AG04449 (cell line): Measurements from ENCODE around the gene GLRA2.

ENCODE experiments used
- CTCF ChIA-PET: fragments of 350-600 bp; formaldehyde crosslinking; extraction: SDS; loops from one replicate; lab custom pipeline; 2021; ENCODE audit warnings: antibody characterized with exemption; lab: Yijun Ruan, JAX
- POLR2A ChIA-PET: fragments of 400-600, 350-600 bp; formaldehyde crosslinking; extraction: SDS; loops from one replicate; lab custom pipeline; 2020; ENCODE audit warnings: antibody characterized with exemption, inconsistent platforms; lab: Yijun Ruan, JAX
- DNase-seq: peaks from one replicate; pipeline ENCODE4 v3.0.0-alpha.2; 2010; ENCODE audit warnings: low read depth, low spot score
- H3K4me3 ChIP-seq: 2 replicates; pipeline ENCODE4 v1.5.1; 2011; ENCODE audit warnings: low read depth, mild to moderate bottlenecking, control low read depth, low read length
- CTCF ChIP-seq: IDR thresholded peaks from one replicate; pipeline ENCODE4 v1.5.1; 2011; ENCODE audit warnings: mild to moderate bottlenecking, moderate library complexity, low read length, control low read depth, inconsistent platforms; ENCODE audit not compliant: insufficient read depth; ENCODE audit errors: missing control alignments

GLRA2 gene

GRCh38 chrX:14584548-14584947, 55.2 kb downstream of the GLRA2 start:
- DNase-seq: no peak
- no peak overlapping the region for H3K4me3 ChIP-seq
- POLR2A ChIA-PET: no interaction called here
- no peak for TF ChIP-seq CTCF
- CTCF ChIA-PET: no interaction called here

GRCh38 chrX:14590216-14590615, 60.9 kb downstream of the GLRA2 start:
- no peak for TF ChIP-seq CTCF
- no peak for DNase-seq
- POLR2A ChIA-PET: no interaction called here
- CTCF ChIA-PET: no interaction called here
- no peak overlapping the region for H3K4me3 ChIP-seq

GRCh38 chrX:14590693-14591424, 61.5 kb downstream of the GLRA2 start:
- DNase-seq: no peak
- TF ChIP-seq CTCF: no peak
- no peak overlapping the region for H3K4me3 ChIP-seq
- CTCF ChIA-PET: no interaction called here
- POLR2A ChIA-PET: no interaction called here

- no peak overlapping the region for H3K4me3 ChIP-seq
- POLR2A ChIA-PET: no interaction called here
- no peak for DNase-seq
- no peak for TF ChIP-seq CTCF
- CTCF ChIA-PET: no interaction called here
Observed at GRCh38 chrX:14591976-14592375, 62.6 kb downstream of the GLRA2 start.

GRCh38 chrX:14594521-14594920, 65.2 kb downstream of the GLRA2 start:
- CTCF ChIA-PET: no interaction called here
- TF ChIP-seq CTCF: no peak

GRCh38 chrX:14598330-14598729, 69.0 kb downstream of the GLRA2 start:
- ChIA-PET CTCF (no interaction called here), POLR2A (no interaction called here)
- DNase-seq: no peak
- TF ChIP-seq CTCF: no peak
- H3K4me3 ChIP-seq: no peak overlapping the region

More at GRCh38 chrX:14594521-14594920, 65.2 kb downstream of the GLRA2 start:
- no peak for DNase-seq
- POLR2A ChIA-PET: no interaction called here
- H3K4me3 ChIP-seq: no peak overlapping the region
